GM21515 (cell line): ENCODE data around the gene RABGAP1L.
"Not testable (repeated sequence)": the region's sequence is repeated elsewhere in the genome, so short reads cannot be mapped to it uniquely, and the experiment has no call there.

ENCODE experiments used
- ATAC-seq: cut with Tn5 transposase; IDR thresholded peaks from one replicate; pipeline ENCODE4 v1.9.1; 2021; ENCODE audit not compliant: unreplicated experiment

Gene RABGAP1L

DNA sequence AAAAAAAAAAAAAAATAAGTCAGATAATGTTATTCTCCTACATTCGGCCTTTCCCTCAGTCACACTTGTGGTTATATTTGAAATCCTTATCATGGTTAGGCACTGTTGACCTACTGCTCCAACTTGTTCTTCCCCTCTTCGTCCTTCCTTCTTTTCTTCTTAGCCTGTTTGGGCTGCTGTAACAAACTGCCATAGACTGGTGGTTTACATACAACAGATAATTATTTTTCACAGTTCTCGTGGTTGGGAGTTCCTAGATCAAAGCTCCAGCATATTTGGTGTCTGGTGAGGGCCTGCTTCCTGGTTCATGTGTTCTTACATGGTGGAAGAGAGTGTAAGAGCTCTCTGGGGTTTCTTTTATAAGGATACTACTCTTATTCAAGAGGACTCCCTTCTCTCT is 73.4 kb downstream of the RABGAP1L start:
- no peak for ATAC-seq

DNA sequence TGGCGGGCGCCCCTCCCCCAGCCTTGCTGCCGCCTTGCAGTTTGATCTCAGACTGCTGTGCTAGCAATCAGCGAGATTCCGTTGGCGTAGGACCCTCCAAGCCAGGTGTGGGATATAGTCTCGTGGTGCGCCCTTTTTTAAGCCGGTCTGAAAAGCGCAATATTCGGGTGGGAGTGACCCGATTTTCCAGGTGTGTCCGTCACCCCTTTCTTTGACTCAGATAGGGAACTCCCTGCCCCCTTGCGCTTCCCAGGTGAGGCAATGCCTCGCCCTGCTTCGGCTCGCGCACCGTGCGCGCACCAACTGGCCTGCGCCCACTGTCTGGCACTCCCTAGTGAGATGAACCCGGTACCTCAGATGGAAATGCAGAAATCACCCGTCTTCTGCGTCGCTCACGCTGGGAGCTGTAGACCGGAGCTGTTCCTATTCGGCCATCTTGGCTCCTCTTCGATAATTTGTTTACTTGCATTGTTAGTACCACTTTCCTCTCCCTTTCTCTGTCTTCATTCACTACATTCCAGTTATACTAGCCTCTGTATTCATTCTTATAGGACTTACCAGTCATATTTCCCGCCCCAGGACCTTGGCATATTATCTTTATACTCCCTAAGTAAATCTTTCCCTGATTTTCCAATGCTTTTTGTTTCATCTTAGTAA is 79.7 kb downstream of the RABGAP1L start:
- ATAC-seq: not testable (repeated sequence)

- no peak for ATAC-seq
Observed at GRCh38 chr1:174239541-174239940, 80.2 kb downstream of the RABGAP1L start.

DNA sequence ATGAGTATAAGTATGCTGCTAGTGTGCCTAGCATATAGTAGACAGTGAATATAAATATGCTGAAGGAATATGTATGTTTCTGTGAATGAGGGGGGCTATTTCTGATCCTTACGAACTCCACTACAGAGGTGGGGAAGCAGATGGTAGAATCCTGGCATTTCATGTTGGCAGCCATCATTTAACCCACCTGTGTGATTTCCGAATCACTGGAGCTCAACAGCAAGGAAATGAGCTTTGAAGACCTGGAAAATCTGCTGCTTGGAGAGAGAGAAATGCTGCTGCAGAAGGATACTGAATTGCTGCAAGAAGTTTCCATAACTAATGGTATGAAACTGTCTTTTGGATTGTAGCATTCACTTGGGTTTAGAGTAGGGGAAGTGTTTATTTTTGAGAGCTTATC is 83.5 kb downstream of the RABGAP1L start:
- no peak for ATAC-seq

GRCh38 chr1:174243451-174244000 is 84.2 kb downstream of the RABGAP1L start:
- ATAC-seq: no peak

- no peak for ATAC-seq
Observed at GRCh38 chr1:174244017-174244416, 84.7 kb downstream of the RABGAP1L start.

DNA sequence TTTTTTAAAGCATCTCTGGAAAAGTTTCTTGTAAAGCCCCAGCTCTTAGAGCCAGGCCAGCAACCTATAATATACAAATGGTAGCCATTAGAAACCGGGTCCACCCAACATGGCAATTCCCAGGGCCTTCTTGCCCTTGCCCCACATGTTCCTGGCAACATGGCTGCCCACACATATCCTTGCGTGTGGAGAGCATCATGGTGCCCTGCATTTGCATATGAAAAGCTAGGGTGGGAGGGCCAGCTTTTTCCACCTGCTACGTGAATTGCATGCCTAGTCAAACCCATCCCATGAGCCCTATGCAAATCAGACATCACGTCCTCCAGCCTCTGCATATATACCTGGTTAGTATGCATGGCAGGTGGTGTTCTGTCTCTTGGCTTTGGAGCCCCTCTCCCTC is 88.2 kb downstream of the RABGAP1L start:
- ATAC-seq: no peak

GRCh38 chr1:174248041-174248440 is 88.7 kb downstream of the RABGAP1L start:
- no peak for ATAC-seq

- ATAC-seq: not testable (repeated sequence)
Observed at GRCh38 chr1:174256386-174256785, 97.1 kb downstream of the RABGAP1L start.

- no peak for ATAC-seq
Observed at GRCh38 chr1:174258148-174258550, 98.8 kb downstream of the RABGAP1L start.

DNA sequence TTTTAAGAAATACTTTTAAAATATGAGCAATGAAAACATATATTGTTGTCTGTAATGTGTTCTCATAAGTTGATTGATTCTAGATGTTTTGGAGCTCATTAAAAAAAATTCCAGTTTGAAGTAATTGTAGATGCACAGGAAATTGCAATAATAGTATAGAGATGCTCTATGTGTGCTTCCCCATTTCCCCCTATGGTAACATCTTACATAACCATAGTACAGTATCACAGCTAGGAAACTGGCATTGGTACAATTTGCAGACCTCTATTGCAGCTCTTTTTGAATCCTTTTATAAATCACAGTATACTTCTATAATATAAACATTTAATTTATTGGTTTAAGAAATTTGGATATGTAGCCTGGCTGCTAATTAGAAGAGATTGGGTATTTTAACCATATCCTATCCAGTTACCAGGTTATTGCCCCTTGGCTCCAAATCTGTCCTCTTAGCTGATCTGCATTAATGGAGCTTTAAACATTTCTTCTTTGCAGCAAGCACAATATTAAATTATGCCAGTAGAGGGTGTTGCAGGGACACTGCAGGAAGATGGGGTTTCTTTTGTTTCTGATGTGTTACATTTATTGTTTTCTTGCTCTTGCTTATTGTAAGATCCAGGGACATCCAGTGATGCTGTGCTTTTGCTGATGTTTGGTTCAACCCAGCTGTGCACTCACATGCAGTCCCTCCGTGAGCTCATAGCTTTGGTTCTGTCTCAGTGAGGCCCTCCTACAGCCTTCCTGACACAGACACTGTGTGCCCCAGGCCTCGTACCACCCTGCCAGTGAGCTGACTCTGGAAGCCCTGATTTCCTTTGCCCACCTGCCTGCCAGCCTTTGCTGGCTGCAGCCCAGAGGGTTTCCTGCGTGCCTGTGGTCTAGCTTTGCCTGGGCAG is 103.3 kb downstream of the RABGAP1L start:
- ATAC-seq: no peak

- no peak for ATAC-seq
Observed at GRCh38 chr1:174265282-174265681, 106.0 kb downstream of the RABGAP1L start.

DNA sequence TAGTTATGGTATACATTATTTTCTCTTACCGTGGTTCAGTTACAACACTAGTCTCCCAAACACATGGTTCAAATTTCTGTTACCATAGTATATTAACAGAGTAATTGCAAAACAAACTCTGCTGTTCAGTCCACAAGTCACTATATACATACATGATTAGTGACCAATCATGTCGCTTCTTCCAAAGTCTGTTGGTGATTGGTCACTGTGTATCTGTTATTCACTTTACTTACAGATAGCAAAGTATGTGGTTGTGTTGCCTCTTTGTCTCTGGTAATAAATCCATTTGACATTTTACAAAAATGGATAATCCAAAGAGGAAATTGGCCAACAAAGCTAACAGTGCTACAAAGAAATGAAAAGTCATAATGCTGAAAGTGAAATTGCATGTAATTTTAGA is 107.2 kb downstream of the RABGAP1L start:
- ATAC-seq: no peak

DNA sequence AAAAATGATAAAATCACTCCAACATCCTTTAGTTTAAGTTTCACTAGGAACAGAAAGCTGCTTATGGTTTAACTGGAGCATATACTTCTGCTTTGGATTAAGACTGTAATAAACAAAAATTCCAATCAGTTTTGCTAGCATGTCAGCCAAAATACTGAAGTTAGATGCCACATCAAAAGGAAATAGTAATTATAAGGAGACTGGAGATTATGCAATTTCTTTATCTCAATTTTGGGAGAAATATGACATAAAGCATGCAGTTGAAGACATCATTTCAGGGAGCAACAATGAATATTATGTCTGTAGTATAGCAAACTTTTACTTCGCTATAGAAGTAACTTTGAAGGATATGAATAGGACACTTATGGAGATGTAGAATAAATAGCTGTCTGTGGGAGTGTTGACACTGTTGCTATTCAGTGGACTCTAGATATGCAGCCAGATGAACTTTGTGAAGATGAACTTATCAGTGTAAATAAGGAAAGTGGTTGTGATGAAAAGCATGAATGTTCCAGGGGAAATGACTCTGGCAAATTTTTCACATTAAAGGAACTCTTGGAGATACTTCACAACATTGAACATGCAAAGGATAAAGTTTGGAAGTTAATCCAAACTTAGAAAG is 107.8 kb downstream of the RABGAP1L start:
- ATAC-seq: no peak

- no peak for ATAC-seq
Observed at GRCh38 chr1:174269989-174270651, 110.8 kb downstream of the RABGAP1L start.

GRCh38 chr1:174273190-174273589 is 113.9 kb downstream of the RABGAP1L start:
- ATAC-seq: no peak

DNA sequence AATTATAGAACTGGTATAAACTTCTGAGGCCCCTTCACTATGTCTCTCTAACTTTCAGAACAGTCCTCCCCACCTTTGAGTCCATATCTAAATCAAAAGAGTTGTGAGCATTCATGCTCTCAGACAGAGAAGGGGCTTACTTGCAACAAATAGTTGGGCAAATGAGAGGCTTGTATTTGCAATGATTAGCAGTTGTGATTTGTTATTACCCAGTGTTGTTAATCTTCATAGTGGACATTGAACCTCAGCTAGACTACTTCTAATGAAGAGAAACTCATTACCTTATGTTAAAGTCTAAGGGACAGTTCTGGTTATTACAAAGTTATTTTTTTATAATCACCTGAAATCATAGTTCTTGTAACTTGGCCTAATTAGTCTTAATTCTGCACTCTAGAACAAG is 114.5 kb downstream of the RABGAP1L start:
- ATAC-seq: no peak

- no peak for ATAC-seq
Observed at GRCh38 chr1:174274452-174274851, 115.1 kb downstream of the RABGAP1L start.

GRCh38 chr1:174274884-174275283 is 115.6 kb downstream of the RABGAP1L start:
- no peak for ATAC-seq

- ATAC-seq: no peak
Observed at GRCh38 chr1:174276087-174276486, 116.8 kb downstream of the RABGAP1L start.

DNA sequence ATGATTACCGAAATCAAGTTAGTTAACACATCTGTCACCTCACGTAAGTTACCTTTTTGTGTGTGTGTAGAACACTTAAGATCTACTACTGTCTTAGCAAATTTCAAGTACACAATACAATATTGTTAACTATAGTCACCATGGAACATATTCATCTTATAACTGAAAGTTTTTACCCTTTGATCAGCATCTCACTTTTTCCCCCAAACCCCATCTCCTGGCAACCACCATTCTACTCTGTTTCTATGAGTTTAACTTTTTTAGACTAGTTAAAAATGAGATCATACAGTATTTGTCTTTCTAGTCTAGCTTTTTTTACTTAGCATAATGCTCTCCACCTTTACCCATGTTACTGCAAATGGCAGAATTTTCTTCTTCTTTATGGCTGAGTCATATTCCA is 124.7 kb downstream of the RABGAP1L start:
- no peak for ATAC-seq
